Activated T-cell treated with anti-CD3 and anti-CD28 coated beads for 1 hour (primary cell): Measurements from ENCODE around the gene PHKA1.
A peak's percentile ranks its signal among the peaks of the same experiment; 100 is the strongest.
"Not testable (repeated sequence)": the region's sequence is repeated elsewhere in the genome, so short reads cannot be mapped to it uniquely, and the experiment has no call there.

Source experiments
- DNase-seq: peaks from one replicate; pipeline ENCODE4 v3.0.0-alpha.2; 2020; ENCODE audit warnings: low read depth

PHKA1 gene

GRCh38 chrX:72572248-72573157 is 141.6 kb downstream of the PHKA1 start, which contains the start of gene HDAC8:
Gene HDAC8, minus strand, starts transcription at chrX:72572843. Its CDS starts 82 bp downstream, at chrX:72572761.
- peak; percentile 8 for DNase-seq

GRCh38 chrX:72569786-72570185 is 144.3 kb downstream of the PHKA1 start:
- no peak for DNase-seq

- DNase-seq: no peak
These were observed 145.6 kb downstream of the PHKA1 start for GRCh38 chrX:72568406-72569092.

GRCh38 chrX:72566448-72566847 is 147.7 kb downstream of the PHKA1 start:
- DNase-seq: no peak

GRCh38 chrX:72559655-72560054 is 154.5 kb downstream of the PHKA1 start:
- DNase-seq: not testable (repeated sequence)

- DNase-seq: no peak
These were observed 159.5 kb downstream of the PHKA1 start for GRCh38 chrX:72554448-72555140.

- DNase-seq: not testable (repeated sequence)
These were observed 161.7 kb downstream of the PHKA1 start for GRCh38 chrX:72552443-72552842.

GRCh38 chrX:72545990-72546389 is 168.1 kb downstream of the PHKA1 start:
- no peak for DNase-seq

GRCh38 chrX:72540318-72540717 is 173.8 kb downstream of the PHKA1 start:
- DNase-seq: no peak

GRCh38 chrX:72539822-72540221 is 174.3 kb downstream of the PHKA1 start:
- DNase-seq: no peak

GRCh38 chrX:72536542-72536941 is 177.6 kb downstream of the PHKA1 start:
- no peak for DNase-seq

GRCh38 chrX:72532366-72532765 is 181.7 kb downstream of the PHKA1 start:
- no peak for DNase-seq
